Gastrocnemius medialis (tissue), 4 donors: ENCODE results near the gene APBA2. TPM values are rescaled to one million over a fixed set of nuclear protein-coding genes. Genes with fewer than 3 reads are reported as not detected.

Experiments used
- ATAC-seq, 2 donors: fragments of 150-250 bp; one replicate each; pipeline ENCODE4 v1.9.1; 2016
- DNase-seq, 2 donors: peaks; one replicate each; pipeline ENCODE4 v3.0.0-alpha.2; 2019
- H3K27ac ChIP-seq, 4 donors: fragments of 200-600 bp; sonication (generic); 1 replicate in 1 of 4; 2 replicates in 3 of 4; pipeline ENCODE4 v1.5.1; 2016 to 2018; ENCODE audit warnings: mild to moderate bottlenecking in 2 of 4, moderate library complexity in 1 of 4
- H3K27me3 ChIP-seq, 3 donors: fragments of 200-600 bp; sonication (generic) in 2 of 3; 1 replicate in 1 of 3; 2 replicates in 2 of 3; pipeline versions ENCODE4 v1.5.1 to v1.6.0; 2016 to 2019; ENCODE audit warnings: mild to moderate bottlenecking in 1 of 3, moderate library complexity in 1 of 3
- H3K36me3 ChIP-seq, 2 donors: fragments of 200-600 bp; sonication (generic) in 1 of 2; one replicate each; pipeline ENCODE4 v1.5.1; 2017 to 2018
- H3K4me1 ChIP-seq, 2 donors: fragments of 200-600 bp; sonication (generic) in 1 of 2; one replicate each; pipeline ENCODE4 v1.5.1; 2016 to 2017; ENCODE audit warnings: mild to moderate bottlenecking in 2 of 2
- H3K4me3 ChIP-seq, 4 donors: fragments of 200-600 bp; sonication (generic) in 3 of 4; 1 replicate in 1 of 4; 2 replicates in 3 of 4; pipeline ENCODE4 v1.5.1; 2016 to 2019; ENCODE audit warnings: mild to moderate bottlenecking in 2 of 4
- H3K9me3 ChIP-seq, 3 donors: fragments of 200-600 bp; sonication (generic) in 2 of 3; 1 replicate in 1 of 3; 2 replicates in 2 of 3; pipeline ENCODE4 v1.5.1; 2016 to 2019
- POLR2A ChIP-seq, 2 donors: fragments of 450-650 bp; IDR thresholded peaks; one replicate each; pipeline ENCODE4 v1.6.1; 2017; ENCODE audit warnings: antibody characterized with exemption in 2 of 2, mild to moderate bottlenecking in 2 of 2, moderate library complexity in 2 of 2
- in situ Hi-C, 4 donors: fragments of 200-750 bp; cut with MboI; loops; one replicate each; pipeline versions ENCODE4 v1.15.0 to v1.8.0; 2017; ENCODE audit warnings: low sequenced_read_pairs in 4 of 4
- intact Hi-C: fragments of 100-400 bp; cut with DNase I; formaldehyde crosslinking; loops from one replicate; pipeline ENCODE4 v1.15.1; 2023; ENCODE audit warnings: low total_unique reads
- total RNA-seq, 4 donors: library from RNA; depleted of rRNA; stranded (reverse); fragments of >200 nt; gene quantifications; one replicate each; pipeline versions ENCODE4 v1.1.0 to v1.2.3, GENCODE V29; 2016
- TF ChIP-seq, protein P1 (sequence below), 5 experiments: fragments of 450-650 bp in 3 of 5; fragments of 200-600 bp in 2 of 5; sonication (generic) in 2 of 5; IDR thresholded peaks in 4 of 5; conservative IDR thresholded peaks in 1 of 5; 1 replicate in 4 of 5; 2 replicates in 1 of 5; pipeline ENCODE4 v1.5.1; 2016 to 2019; ENCODE audit warnings: antibody characterized with exemption in 5 of 5, mild to moderate bottlenecking in 3 of 5, moderate library complexity in 3 of 5

The APBA2 gene
- total RNA-seq, 4 donors from 2014 or later, result 0.19 to 0.31 TPM; not detected in 2

- no peak overlapping the region for H3K27ac ChIP-seq
- in situ Hi-C loops, result no loop called here
- TF ChIP-seq POLR2A (IDR thresholded peaks at IDR 0.05), result no peak
- TF ChIP-seq, protein P1, sequence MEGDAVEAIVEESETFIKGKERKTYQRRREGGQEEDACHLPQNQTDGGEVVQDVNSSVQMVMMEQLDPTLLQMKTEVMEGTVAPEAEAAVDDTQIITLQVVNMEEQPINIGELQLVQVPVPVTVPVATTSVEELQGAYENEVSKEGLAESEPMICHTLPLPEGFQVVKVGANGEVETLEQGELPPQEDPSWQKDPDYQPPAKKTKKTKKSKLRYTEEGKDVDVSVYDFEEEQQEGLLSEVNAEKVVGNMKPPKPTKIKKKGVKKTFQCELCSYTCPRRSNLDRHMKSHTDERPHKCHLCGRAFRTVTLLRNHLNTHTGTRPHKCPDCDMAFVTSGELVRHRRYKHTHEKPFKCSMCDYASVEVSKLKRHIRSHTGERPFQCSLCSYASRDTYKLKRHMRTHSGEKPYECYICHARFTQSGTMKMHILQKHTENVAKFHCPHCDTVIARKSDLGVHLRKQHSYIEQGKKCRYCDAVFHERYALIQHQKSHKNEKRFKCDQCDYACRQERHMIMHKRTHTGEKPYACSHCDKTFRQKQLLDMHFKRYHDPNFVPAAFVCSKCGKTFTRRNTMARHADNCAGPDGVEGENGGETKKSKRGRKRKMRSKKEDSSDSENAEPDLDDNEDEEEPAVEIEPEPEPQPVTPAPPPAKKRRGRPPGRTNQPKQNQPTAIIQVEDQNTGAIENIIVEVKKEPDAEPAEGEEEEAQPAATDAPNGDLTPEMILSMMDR (IDR thresholded peaks at IDR 0.05 in 4 of 5, conservative IDR thresholded peaks at IDR 0.05 in 1 of 5), result no peak
- H3K27me3 ChIP-seq, result no peaks in the 10 kb centered on the region
- H3K4me3 ChIP-seq, result no peak overlapping the region
- H3K4me1 ChIP-seq, result no peaks in the 10 kb centered on the region
- no peak for ATAC-seq
- no peaks in the 10 kb centered on the region for H3K9me3 ChIP-seq
- no peak for DNase-seq
- H3K36me3 ChIP-seq, result no peaks in the 10 kb centered on the region
- intact Hi-C loops, result no loop called here
Measured at GRCh38 chr15:28995705-28996104, 109.9 kb downstream of the APBA2 start.

DNA sequence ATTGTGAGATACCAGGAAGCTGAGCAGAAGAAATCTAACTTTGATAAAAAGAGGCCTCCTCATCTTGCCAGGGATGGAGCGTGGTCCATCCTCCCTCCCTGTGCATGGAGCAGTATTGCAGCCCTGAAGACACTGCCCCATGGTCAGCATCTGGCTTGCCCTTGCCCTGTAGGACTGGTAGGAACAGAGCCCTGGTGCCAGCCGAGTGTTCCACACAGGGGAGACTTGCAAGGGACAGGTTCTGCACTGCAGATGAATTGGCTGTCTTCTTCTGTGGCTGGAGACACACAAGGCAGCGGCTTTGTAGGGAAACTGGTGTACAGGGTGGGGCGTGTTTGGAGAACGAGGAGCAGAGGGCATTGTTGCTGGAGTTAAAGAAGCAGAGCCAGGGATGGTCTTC lies 110.5 kb downstream of the APBA2 start:
- TF ChIP-seq, protein P1 (IDR thresholded peaks at IDR 0.05 in 4 of 5, conservative IDR thresholded peaks at IDR 0.05 in 1 of 5), result no peak
- TF ChIP-seq POLR2A (IDR thresholded peaks at IDR 0.05), result no peak
- H3K27ac ChIP-seq, result no peak overlapping the region
- no peaks in the 10 kb centered on the region for H3K4me1 ChIP-seq
- in situ Hi-C loops (no loop called here), intact Hi-C loops (no loop called here)
- no peaks in the 10 kb centered on the region for H3K9me3 ChIP-seq
- DNase-seq, result no peak
- H3K4me3 ChIP-seq, result no peak overlapping the region
- ATAC-seq, result no peak
- H3K36me3 ChIP-seq, result no peaks in the 10 kb centered on the region
- no peaks in the 10 kb centered on the region for H3K27me3 ChIP-seq

DNA sequence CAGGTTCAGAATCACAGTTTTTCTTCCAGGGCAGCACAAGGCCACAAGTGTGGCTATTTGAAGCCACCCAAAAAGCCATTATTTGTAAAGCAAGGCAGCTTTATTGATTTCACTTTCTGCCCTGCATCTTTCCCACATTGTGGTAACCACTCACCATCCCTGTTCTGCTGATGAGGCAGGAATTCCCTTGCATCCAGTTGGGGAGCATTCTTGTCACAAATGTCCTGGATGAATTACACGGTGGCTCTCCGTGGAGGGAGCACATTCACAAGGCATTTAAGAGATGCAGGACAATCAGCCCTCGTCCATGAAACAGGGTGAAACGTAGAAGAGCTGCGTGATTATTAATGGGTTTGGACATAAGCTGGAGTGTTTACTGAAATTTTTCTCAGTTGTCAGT lies 111.2 kb downstream of the APBA2 start:
- intact Hi-C loops, result no loop called here
- in situ Hi-C loops, result no loop called here
- TF ChIP-seq POLR2A (IDR thresholded peaks at IDR 0.05), result no peak
- TF ChIP-seq, protein P1 (IDR thresholded peaks at IDR 0.05 in 4 of 5, conservative IDR thresholded peaks at IDR 0.05 in 1 of 5), result no peak
- ATAC-seq (no peak), DNase-seq (no peak)
- Histone ChIP-seq H3K4me1 (no peaks in the 10 kb centered on the region), H3K27me3 (no peaks in the 10 kb centered on the region), H3K9me3 (no peaks in the 10 kb centered on the region), H3K27ac (no peak overlapping the region), H3K36me3 (no peaks in the 10 kb centered on the region), H3K4me3 (no peak overlapping the region)

- Histone ChIP-seq H3K27me3 (no peaks in the 10 kb centered on the region), H3K4me1 (no peaks in the 10 kb centered on the region), H3K36me3 (no peaks in the 10 kb centered on the region), H3K9me3 (no peaks in the 10 kb centered on the region), H3K27ac (no peak overlapping the region), H3K4me3 (no peak overlapping the region)
- in situ Hi-C loops, result no loop called here
- ATAC-seq (no peak), DNase-seq (no peak)
- intact Hi-C loops, result no loop called here
- TF ChIP-seq POLR2A (IDR thresholded peaks at IDR 0.05), result no peak
- TF ChIP-seq, protein P1 (IDR thresholded peaks at IDR 0.05 in 4 of 5, conservative IDR thresholded peaks at IDR 0.05 in 1 of 5), result no peak
Measured at GRCh38 chr15:28997791-28998190, 112.0 kb downstream of the APBA2 start.

GRCh38 chr15:28998511-28998910 lies 112.7 kb downstream of the APBA2 start:
- Histone ChIP-seq H3K36me3 (no peaks in the 10 kb centered on the region), H3K4me3 (no peak overlapping the region), H3K4me1 (no peaks in the 10 kb centered on the region), H3K27ac (no peak overlapping the region), H3K9me3 (no peaks in the 10 kb centered on the region), H3K27me3 (no peaks in the 10 kb centered on the region)
- DNase-seq (no peak), ATAC-seq (no peak)
- in situ Hi-C loops, result no loop called here
- intact Hi-C loops, result no loop called here
- TF ChIP-seq, protein P1 (IDR thresholded peaks at IDR 0.05 in 4 of 5, conservative IDR thresholded peaks at IDR 0.05 in 1 of 5), result no peak
- TF ChIP-seq POLR2A (IDR thresholded peaks at IDR 0.05), result no peak
